ENCODE measurements around the gene EFHD1.
"Not testable (repeated sequence)": the region's sequence is repeated elsewhere in the genome, so short reads cannot be mapped to it uniquely, and the experiment has no call there.

EFHD1 gene

DNA sequence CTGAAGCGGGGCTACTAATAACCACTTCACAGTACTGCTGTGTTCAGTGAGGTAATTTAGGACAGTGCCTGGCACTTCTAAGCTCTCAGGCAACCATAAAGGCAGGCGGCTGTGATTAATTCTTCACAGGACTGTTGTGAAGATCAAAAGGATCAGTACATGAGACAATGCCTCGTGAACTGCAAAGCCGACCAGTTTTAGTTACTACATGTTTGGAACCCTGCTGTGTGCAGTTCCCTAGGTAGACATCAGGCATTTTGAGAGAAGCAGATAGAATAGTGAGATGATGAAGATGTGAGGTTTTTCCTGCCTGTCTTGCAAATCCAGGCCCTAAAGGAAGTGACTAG lies 19.1 kb downstream of the EFHD1 start:
- DNase-seq (ENCODE audit: low read depth) = no peak

DNA sequence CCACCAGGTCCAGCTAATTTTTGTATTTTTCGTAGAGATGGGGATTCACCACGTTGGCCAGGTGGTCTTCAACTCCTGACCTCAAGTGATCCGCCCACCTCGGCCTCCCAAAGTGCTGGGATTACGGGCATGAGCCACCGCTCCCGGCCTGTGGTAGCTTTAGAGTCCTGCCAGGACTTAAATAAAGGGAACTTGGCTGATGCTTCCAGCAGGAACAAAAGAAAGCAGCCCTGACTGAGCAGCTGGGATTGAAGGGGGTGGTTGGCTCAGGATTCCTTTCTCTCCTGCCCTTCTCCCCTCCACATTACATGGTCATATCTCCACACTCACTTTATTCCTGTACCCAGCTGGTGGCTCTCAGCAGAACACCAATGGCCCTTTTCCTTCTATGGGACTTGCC lies 20.0 kb downstream of the EFHD1 start:
- DNase-seq (ENCODE audit: low read depth) = no peak

DNA sequence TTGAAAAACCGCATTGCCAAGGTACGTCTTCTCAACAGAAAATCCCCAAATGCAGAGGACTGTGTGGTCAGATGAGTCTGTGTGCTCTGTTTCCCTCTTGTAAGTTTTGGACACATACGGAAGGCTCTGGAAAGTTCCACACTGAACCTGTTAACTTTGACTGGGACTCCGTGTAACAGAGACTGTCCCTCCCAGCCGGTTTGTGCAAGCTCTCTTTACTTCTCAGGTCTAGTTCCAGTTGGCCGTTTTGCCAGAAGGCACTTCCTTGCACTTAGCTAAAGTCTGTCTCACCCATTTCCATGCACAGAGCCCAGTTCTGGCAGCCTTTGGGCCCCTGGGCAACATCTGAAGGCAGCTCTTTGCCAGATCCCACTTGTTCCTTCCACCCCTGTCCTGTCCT lies 22.0 kb downstream of the EFHD1 start:
- no peak for DNase-seq (ENCODE audit: low read depth)

DNA sequence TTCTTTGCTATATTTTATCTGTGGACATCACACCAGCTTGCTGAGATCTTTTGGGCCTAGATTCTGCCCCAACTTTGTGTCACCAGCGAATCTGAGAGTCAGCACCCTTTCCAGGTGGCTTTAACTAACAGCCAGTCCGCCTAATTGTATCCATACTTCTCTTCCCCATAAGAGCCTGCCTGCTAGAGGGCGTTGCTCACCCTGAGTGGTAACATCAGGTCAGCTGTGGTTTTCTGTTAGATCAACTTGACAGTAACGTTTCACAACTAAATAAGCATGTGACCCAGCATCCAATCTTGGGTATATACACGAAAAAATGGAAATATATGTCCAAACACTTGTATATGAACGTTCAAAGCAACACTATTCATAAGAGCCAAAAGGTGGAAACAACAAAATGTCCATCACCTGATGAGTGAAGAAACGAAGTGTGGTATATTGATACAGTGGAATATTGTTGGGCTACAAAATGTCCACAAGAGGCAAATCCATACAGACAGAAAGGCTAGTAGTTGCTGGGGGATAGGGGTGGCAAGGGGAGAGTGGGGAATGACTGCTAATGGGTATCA lies 24.9 kb downstream of the EFHD1 start:
- peak; percentile 15 for DNase-seq (ENCODE audit: low read depth)

DNA sequence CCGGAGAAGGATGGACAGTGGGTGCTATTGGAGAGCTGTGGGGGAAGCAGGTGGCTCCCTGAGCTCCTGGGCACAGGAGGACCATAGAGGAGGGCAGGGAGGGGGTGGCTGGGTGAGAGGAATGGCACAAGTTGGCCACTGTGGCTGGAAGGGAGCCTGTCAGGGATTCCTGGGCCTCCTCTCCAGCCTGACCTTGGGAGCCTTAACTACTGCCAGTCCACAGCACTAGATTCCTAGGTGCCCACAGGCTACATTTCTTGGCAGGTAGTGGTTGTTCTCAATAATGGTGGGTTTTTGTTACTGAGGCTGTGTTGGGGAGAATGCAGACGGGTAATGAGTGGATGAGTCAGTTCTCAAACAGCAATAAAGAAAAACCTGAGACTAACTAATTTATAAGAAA lies 26.0 kb downstream of the EFHD1 start:
- no peak for DNase-seq (ENCODE audit: low read depth)

DNA sequence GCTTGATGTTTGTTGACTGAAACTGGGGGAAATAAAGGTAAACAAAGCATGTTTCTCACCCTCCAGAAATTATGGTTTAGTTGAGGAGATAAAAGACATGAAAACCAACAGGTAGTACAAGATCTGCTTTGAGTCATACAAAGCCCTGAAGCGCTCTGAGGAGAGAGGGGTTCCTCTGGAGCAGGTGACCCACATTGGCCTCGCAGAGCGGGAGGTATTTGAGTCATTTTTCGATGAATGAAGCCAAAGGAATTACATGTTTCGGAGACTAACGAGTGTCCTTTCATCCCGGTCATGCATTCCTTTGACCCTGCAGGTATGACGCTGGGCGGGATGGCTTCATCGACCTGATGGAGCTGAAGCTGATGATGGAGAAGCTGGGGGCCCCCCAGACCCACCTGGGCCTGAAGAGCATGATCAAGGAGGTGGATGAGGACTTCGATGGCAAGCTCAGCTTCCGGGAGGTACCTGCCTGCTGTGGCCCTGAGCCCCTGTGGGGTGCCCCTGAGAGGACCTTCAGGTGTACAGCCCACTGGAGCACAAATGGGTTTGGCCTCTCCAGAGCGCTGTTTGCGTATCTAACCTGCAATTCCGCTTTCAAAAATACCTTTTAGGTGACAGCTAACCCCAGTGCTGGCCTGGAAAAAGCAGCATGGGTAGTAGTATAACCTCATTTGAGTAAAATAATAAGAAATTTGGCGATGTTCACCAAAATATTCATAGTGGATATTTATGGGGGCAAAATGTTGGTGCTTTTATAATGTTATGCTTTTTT lies 29.3 kb downstream of the EFHD1 start:
- no peak for DNase-seq (ENCODE audit: low read depth)

DNA sequence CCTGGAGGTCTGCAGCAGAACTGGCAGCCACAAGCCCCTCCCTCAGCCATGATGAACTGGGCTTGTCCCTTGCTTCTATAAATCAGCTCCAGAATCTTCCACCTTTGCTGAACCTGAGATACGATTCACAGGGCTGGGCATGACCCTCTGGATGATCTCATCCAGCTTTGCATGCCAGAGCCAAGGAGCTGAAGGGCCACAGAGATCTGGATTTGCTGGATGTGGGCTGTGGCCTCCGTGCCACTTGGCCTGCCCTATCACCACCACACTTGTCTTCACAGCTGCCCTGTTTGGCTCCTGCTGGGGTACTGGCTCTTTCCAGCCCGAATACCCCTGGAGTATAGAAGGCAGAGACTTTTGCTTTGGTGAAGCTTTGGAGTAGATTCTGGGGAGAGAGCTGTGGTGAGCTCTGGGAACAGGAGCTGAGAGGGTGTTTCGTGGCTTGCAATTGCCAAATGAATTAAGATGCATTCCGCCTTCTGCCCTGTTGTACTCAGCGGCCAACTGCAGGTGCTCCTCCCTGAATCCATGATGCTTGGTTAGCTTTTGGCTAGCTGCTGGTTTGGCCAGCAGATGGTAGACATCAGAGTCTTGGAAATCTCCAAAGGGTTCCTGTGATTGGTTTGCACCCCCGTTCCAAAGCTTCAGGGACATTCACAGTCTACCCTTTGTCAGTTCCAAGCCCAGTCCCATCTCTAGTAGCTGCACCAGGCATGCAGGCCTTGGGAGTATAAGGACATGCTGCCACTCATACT lies 32.8 kb downstream of the EFHD1 start:
- DNase-seq (ENCODE audit: low read depth) = no peak

DNA sequence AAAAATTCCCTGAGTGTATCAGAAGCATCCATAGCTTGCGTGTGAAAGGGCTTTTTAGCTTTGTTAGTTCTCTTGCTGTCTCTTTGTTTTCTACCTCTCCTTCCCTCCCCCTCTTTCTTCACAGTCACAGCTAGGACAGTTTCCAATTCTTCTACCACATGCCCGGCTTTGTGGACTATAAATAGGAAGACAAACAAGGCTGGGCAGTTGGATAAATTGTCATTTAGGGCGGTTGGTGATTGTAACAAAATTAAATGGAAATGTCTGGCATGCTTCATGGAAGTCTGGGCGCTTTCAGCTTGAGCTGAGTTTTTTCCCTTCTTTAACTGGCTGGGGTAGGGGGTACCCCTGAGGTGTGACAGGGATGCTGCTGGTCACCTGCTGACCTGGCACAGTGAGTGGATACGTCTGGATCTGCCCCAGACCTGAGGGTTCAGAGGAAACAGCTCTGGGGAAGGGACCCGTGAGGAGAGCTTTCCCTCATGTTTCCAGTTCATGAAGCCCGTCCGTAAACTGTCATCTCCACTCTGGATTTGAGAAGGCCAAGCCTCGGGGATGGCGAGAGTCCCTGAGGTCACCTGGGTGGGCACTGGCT lies 34.7 kb downstream of the EFHD1 start:
- no peak for DNase-seq (ENCODE audit: low read depth)

DNA sequence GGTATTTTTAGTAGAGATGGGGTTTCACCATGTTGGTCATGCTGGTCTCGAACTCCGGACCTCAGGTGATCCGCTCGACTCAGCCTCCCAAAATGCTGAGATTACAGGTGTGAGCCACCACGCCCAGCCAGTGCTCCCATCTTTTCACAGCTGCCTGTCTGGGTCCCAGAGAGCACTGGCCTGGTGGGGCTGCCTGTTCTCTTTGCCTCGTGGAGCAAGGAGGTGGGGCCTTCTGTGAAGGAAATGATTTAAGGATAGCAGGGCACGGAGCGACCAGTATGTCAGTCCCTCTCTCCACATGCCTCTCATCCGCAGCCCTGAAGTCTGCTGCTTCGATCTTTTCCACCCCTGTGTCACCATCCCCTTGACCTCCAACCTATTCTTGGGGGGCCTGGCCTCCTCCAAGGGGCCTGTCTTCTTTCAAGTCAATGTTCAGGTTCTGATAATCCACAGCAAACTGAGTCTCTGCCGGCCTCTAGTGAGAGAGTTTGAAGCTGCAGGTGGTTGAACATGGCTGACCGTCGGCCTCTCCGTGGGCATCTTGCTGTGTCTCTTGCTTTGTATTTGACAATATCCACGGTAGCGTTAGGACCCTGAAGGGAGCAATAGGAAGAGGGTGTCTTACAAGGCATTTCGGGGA lies 35.5 kb downstream of the EFHD1 start:
- peak; percentile 15 for DNase-seq (ENCODE audit: low read depth)

DNA sequence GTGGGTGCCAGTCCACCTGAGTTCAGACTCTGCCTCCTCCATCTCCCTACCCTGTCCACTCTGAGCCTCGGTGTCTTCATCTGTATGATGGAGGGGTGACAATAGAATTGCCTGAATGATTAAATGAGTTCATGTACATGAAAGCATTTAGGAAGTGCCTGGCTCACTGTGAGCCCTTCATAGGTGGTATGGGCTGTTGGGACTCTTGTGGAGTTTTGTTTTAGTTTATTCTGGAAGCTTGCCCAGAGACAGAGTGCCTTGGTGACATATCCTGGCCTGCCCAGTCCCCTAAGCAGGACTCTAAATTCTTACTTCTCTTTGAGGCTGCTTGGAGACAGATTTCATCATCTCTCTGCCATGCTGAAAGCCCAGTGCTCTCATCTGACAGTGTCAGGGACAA lies 39.2 kb downstream of the EFHD1 start:
- no peak for DNase-seq (ENCODE audit: low read depth)

DNA sequence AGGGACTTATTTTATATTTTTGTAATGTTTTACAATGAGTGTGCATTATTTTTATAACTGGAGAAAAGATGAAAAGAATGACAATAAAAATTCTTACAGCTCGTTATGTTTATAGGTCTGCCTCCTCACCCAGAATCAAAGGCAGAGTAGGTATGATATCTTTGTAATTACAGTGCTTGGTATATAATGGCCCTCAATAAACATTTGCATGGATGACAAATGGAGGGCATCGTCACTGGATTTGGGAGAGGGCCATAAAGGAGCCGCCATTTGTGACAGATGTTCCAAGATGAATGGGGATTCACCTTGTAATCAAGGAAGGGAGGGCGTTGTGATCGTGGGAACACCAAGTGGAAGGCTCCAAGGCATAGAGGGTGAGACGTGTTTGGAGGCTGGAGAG lies 41.1 kb downstream of the EFHD1 start:
- no peak for DNase-seq (ENCODE audit: low read depth)

DNA sequence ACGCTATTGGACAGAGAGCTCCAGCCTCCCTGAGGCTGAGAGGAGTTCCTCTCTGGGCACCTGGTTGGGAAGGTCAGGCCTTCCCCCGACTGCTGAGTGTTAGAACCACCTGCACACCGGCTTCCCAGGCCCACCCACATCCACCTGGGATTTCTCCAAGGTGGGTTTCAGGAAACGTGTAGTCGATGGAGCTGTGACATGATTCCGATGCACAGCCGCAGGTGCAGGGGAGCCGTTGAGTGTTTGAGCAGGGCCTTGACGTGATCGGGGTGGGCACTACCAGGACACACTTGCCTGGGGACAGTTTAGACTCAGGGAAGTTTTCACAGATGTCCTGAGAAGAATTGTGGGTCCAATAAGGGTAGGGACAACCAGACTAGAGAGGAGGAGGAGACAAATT lies 42.0 kb downstream of the EFHD1 start:
- no peak for DNase-seq (ENCODE audit: low read depth)

DNA sequence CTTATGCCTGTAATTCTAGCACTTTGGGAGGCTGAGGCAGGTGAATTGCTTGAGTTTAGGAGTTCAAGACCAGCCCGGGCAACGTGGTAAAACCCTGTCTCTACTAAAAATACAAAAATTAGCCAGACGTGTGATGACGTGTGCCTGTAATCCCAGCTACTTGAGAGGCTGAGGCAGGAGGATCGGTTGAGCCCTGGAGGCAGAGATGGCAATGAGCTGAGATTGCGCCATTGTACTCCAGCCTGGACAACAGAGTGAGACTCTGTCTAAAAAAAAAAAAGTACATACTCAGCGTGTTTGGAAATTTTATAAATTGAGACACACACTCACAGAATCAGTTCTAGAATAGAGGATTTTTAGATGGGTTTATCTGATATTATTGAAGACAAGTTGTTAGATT lies 46.6 kb downstream of the EFHD1 start:
- DNase-seq (ENCODE audit: low read depth) = no peak

DNA sequence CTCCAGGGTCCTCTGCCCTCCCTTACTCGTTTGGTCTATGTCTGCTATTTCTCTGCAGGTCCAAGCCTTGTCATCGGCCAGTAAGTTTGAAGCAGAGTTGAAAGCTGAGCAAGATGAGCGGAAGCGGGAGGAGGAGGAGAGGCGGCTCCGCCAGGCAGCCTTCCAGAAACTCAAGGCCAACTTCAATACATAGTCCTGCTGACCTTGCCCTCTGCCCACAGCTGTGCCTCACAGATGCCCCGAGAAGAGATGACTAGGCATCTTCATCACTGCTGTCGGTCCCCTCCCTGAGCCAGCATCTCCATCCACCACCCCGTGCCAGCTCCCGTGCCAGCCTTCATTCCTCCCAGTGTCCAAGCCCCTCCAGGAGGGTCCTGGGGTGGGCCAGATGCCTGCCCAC lies 48.1 kb downstream of the EFHD1 start:
- DNase-seq (ENCODE audit: low read depth) = no peak

DNA sequence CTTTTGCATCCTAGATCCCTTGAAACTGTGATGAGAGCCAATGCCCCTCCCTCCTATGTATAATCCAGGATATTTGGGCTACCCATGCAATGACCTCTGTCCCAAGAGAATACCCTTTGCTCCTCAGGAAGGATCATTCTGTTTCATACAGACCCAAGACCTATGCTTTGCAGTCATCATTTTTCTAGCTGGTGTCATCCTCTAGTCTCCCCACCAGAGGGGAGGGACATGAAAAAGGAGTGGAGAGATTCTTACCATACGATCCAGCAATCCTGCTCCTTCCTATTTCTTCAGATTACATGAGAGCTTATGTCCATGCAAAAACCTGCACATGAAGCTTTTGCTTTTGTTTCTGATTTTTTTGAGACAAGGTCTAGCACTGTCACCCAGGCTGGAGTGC lies 50.0 kb downstream of the EFHD1 start:
- DNase-seq (ENCODE audit: low read depth) = no peak

DNA sequence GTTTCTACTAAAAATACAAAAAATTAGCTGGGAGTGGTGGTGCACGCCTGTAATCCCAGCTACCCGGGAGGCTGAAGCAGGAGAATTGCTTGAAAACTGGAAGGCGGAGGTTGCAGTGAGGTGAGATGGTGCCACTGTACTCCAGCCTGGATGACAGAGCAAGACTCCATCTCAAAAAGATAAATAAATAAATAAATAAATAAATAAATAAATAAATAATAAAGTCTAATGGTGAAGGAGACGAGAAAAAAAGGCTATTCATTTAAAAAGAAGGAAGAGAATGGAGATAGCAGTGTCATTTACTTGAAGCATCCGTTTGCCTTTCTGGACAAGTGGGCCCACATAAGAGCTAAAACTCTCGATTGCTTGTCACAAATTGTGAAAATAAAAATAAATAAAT lies 52.0 kb downstream of the EFHD1 start:
- DNase-seq (ENCODE audit: low read depth) = not testable (repeated sequence)

DNA sequence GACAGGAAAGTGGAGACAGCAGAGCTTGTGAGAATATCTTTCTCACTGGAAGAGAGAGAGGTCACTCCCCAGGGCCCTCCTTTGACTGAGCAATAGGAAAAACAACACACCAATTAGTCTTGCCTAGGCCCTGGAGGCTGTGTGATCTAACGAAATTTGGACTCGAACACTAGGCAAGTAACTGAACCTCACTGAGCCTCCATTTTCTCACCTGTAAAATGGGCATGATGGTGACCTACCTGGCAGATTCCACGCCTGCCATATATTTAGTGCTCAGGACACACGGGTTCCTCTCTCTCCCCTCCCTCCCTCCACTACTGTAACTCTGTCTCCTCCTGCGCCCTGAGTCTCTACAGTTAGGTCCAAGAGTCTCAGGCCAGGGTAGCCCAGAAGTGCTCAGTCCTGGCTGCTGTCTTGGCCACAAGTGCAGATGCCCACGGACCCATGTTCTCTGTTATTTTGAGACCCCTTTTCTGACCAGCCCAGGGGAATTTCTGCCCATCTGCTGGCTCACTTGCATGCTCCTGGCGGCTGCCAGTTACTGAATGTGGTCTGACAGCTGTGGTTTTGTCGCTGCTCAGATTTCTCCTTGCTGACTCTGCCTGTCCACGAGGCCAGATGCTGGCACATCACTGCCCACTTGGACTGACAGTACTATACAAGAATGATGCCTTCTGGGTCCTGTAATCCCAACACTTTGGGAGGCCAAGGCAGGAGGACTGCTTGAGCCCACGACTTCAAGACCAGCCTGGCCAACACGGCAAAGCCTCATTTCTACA lies 54.2 kb downstream of the EFHD1 start:
- no peak for DNase-seq (ENCODE audit: low read depth)

DNA sequence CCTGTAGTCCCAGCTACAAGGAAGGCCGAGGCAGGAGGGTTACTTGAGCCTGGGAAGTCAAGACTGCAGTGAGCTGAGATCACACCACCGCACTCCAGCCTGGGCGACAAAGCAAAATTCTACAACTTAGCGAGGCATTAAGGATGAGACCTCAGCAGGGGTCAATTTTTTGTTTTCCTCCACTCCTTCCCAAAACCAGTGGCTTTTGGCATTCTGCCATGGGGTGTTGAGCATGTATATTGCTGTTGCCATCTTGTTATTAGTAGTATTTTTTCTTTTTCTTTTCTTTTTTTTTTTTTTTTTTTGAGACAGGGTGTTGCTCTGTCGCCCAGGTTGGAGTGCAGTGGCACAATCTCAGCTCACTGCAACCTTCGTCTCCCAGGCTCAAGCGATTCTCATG lies 54.8 kb downstream of the EFHD1 start:
- no peak for DNase-seq (ENCODE audit: low read depth)

DNA sequence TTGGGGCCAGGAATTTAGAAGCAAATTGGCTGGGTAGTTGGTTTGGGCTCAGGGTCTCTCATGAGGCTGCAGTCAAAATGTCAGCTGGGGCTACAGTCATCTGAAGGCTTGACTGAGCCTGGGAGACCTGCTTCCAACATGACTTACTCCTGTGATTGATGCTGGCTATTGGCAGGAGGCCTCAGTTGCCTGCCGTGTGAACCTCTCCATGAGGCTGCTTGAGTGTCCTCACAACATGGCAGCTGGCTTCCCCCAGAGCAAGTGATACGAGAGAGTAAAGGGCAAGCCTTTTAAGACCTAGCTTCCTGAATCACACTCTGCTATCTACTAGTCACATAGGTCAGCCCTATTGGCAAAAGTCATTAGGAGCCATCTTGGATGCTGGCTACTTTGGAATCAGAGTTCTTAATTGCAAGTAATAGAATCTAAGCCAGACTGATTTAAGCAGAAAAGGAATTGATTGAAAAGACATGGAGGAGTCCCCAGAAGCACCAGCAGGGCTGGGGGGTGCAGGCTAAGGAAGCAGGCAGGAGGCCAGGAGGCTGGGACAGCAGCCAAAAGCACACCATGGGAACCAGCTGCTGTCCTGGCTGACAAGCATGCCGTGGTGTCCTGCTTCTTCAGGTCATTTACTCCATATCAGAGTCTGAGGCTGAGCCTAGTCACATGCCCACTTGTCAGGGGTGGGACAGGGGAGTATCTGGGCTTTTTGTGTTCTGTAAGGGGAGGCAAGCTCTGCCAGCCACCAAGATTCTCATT lies 55.9 kb downstream of the EFHD1 start:
- DNase-seq (ENCODE audit: low read depth) = no peak

DNA sequence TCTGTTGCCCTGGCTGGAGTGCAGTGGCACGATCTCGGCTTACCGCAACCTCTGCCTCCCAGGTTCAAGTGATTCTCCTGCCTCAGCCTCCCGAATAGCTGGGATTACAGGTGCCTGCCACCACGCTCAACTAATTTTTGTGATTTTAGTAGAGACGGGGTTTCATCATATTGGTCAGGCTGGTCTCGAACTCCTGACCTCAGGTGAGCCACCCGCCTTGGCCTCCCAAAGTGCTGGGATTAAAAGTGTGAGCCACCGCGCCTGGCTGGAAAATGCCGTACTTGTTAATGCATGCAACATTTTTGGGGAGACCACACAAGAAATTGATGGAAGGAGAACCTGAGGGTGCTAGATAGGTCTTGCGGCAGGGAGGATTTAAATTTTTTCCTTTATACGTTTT lies 57.7 kb downstream of the EFHD1 start:
- not testable (repeated sequence) for DNase-seq (ENCODE audit: low read depth)

DNA sequence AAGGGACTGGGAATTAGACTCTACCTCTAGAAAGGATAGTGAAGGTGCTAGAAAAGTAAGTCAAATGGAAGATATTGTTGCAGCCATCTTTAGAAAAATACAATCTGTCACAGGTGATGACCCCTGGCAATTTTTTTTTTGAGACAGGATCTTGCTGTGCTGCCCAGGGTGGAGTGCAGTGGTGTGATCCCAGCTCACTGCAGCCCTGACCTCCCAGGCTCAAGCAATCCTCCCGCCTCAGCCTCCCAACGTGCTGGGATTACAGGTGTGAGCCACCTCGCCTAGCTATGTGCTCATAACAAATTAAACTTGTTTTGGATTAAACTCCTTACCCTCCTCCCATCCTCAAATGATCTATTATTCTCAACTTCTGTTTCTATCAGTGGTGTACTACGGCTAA lies 59.9 kb downstream of the EFHD1 start:
- no peak for DNase-seq (ENCODE audit: low read depth)

Measured in fibroblast of gingiva (primary cell).